Ishikawa (cell line): ENCODE results near the gene PTTG1.

ENCODE experiments used
- CEBPB ChIP-seq: IDR thresholded peaks from 2 replicates; pipeline ENCODE4 v1.6.1; 2012
- CREB1 ChIP-seq: IDR thresholded peaks from 2 replicates; pipeline ENCODE4 v1.6.1; 2012; ENCODE audit warnings: low read depth
- EGR1 ChIP-seq: IDR thresholded peaks from 2 replicates; pipeline ENCODE4 v1.6.1; 2012
- MAX ChIP-seq: IDR thresholded peaks from 2 replicates; pipeline ENCODE4 v1.6.1; 2012
- REST ChIP-seq: IDR thresholded peaks from 2 replicates; pipeline ENCODE4 v1.6.1; 2012; ENCODE audit warnings: low read depth, mild to moderate bottlenecking
- TAF1 ChIP-seq: IDR thresholded peaks from 2 replicates; pipeline ENCODE4 v1.6.1; 2012; ENCODE audit warnings: low read depth, mild to moderate bottlenecking
- TEAD4 ChIP-seq: IDR thresholded peaks from 2 replicates; pipeline ENCODE4 v1.6.1; 2012
- YY1 ChIP-seq: IDR thresholded peaks from 2 replicates; pipeline ENCODE4 v1.6.1; 2012; ENCODE audit warnings: low read depth
- ZBTB7A ChIP-seq: IDR thresholded peaks from 2 replicates; pipeline ENCODE4 v1.6.1; 2012; ENCODE audit warnings: low read depth

- TF ChIP-seq TAF1 (no peak), EGR1 (no peak), YY1 (no peak), REST (no peak), ZBTB7A (no peak), CEBPB (no peak), TEAD4 (no peak), MAX (no peak), CREB1 (no peak)
These were observed 24.1 kb downstream of the PTTG1 start for GRCh38 chr5:160445751-160446150.
